Motor neuron (in vitro differentiated cells): ENCODE data around the gene GHITM. TPM values are rescaled to one million over a fixed set of nuclear protein-coding genes. Genes with fewer than 3 reads are reported as not detected.
"Not testable (repeated sequence)": the region's sequence is repeated elsewhere in the genome, so short reads cannot be mapped to it uniquely, and the experiment has no call there.

Source experiments
- ATAC-seq, 8 experiments: fragments of 200-7000 bp; cut with Tn5 transposase; replicated peaks in 6 of 8; 2 replicates each; pipeline ENCODE4 v1.8.0; 2021; ENCODE audit warnings: mild to moderate bottlenecking in 8 of 8, moderate library complexity in 8 of 8
- H3K27ac ChIP-seq, 2 donors: fragments of 250-450 bp; sonication (Bioruptor Pico); 2 replicates each; pipeline ENCODE4 v1.9.0; 2021; ENCODE audit warnings: antibody characterized with exemption in 2 of 2, mild to moderate bottlenecking in 2 of 2, moderate library complexity in 1 of 2
- H3K4me1 ChIP-seq, 2 donors: fragments of 250-450 bp; sonication (Bioruptor Pico); replicated peaks in 1 of 2; 2 replicates each; pipeline ENCODE4 v1.6.1; 2021; ENCODE audit warnings: antibody characterized with exemption in 2 of 2, mild to moderate bottlenecking in 2 of 2, moderate library complexity in 1 of 2
- H3K4me3 ChIP-seq, 5 donors: fragments of 250-450 bp; sonication (Bioruptor Pico); 2 replicates each; pipeline ENCODE4 v1.9.0; 2021; ENCODE audit warnings: antibody characterized with exemption in 5 of 5, mild to moderate bottlenecking in 5 of 5, moderate library complexity in 4 of 5
- WGBS, 10 experiments: fragments of 450-650 bp; shearing (Covaris generic); methylation state at CpG; one replicate each; pipeline ENCODE4 v1.0.0; 2022; 5-methylcytosine and 5-hydroxymethylcytosine counted together
- in situ Hi-C, 9 experiments: fragments of 400-800 bp; cut with MboI; loops; one replicate each; pipeline ENCODE4 v1.15.0; 2021; ENCODE audit warnings: low sequenced_read_pairs in 9 of 9, low pct_unique_long_range_greater_than_20kb in 2 of 9; ENCODE audit not compliant: unreplicated experiment in 9 of 9
- total RNA-seq, 8 experiments: library from RNA; unstranded; fragments of 300-600 nt; gene quantifications; 2 replicates each; pipeline versions ENCODE4 v1.2.3 to v1.2.4, GENCODE V29; 2022

GHITM gene
- total RNA-seq, 8 experiments from 2014 or later = 132 to 306 (median 173) TPM

- Histone ChIP-seq H3K4me1 (peaks cover 7 to 22% of the 10 kb centered on the region in 2 donors), H3K4me3 (no peak overlapping the region), H3K27ac (peak overlapping the region; percentile 58 to 82)
- 50 to 100% (median 69%) methylated on average over 2 to 10 of the region's 10 CpGs; no CpG with 5 or more reads in 1 of the 10 experiments for WGBS, 10 experiments
- in situ Hi-C loops = no loop called here
- peak in 5 of 8 experiments; percentile 99 to 100 (median 99) for ATAC-seq
Measured at GRCh38 chr10:84156768-84157167, 17.5 kb downstream of the GHITM start.

- peak in 3 of 8 experiments; percentile 58 to 86 (median 80) for ATAC-seq
- no peak overlapping the region for H3K27ac ChIP-seq
- no peak overlapping the region for H3K4me3 ChIP-seq
- WGBS, 10 experiments = 60 to 100% (median 89%) methylated on average over 1 to 2 of the region's 2 CpGs; no CpG with 5 or more reads in 3 of the 10 experiments
- peaks cover 7 to 22% of the 10 kb centered on the region in 2 donors for H3K4me1 ChIP-seq
- in situ Hi-C loops = no loop called here
Measured at GRCh38 chr10:84158061-84158460, 18.8 kb downstream of the GHITM start.

GRCh38 chr10:84158550-84158949 is 19.2 kb downstream of the GHITM start:
- ATAC-seq = no peak
- 20 to 100% (median 82%) methylated on average over 1 to 4 of the region's 4 CpGs; no CpG with 5 or more reads in 1 of the 10 experiments for WGBS, 10 experiments
- in situ Hi-C loops = no loop called here
- Histone ChIP-seq H3K4me3 (no peak overlapping the region), H3K4me1 (peaks cover 7 to 22% of the 10 kb centered on the region in 2 donors), H3K27ac (no peak overlapping the region)

GRCh38 chr10:84159076-84159685 is 19.9 kb downstream of the GHITM start:
- ATAC-seq = peak in 1 of 8 experiments; percentile 23
- H3K4me3 ChIP-seq = no peak overlapping the region
- in situ Hi-C loops = no loop called here
- 55 to 100% (median 77%) methylated on average over 1 to 8 of the region's 9 CpGs; no CpG with 5 or more reads in 3 of the 10 experiments for WGBS, 10 experiments
- no peak overlapping the region for H3K27ac ChIP-seq
- H3K4me1 ChIP-seq = peaks cover 7 to 22% of the 10 kb centered on the region in 2 donors

GRCh38 chr10:84160663-84161362 is 21.5 kb downstream of the GHITM start:
- Histone ChIP-seq H3K4me1 (peaks cover 10 to 25% of the 10 kb centered on the region in 2 donors), H3K27ac (no peak overlapping the region), H3K4me3 (no peak overlapping the region)
- no peak for ATAC-seq
- 22 to 80% (median 43%) methylated on average over 2 to 5 of the region's 6 CpGs; no CpG with 5 or more reads in 2 of the 10 experiments for WGBS, 10 experiments
- in situ Hi-C loops = no loop called here

- peak in 2 of 8 experiments; percentile 67 to 69 for ATAC-seq
- Histone ChIP-seq H3K4me1 (peaks cover 6 to 7% of the 10 kb centered on the region in 2 donors), H3K27ac (no peak overlapping the region), H3K4me3 (no peak overlapping the region)
- in situ Hi-C loops = no loop called here
- WGBS, 10 experiments = 26 to 95% (median 71%) methylated on average over 1 to 2 of the region's 2 CpGs; no CpG with 5 or more reads in 4 of the 10 experiments
Measured at GRCh38 chr10:84163996-84164395, 24.7 kb downstream of the GHITM start.

GRCh38 chr10:84164442-84164841 is 25.1 kb downstream of the GHITM start:
- in situ Hi-C loops = no loop called here
- peaks cover 8 to 9% of the 10 kb centered on the region in 2 donors for H3K4me1 ChIP-seq
- WGBS, 10 experiments = 0 to 100% (median 33%) methylated on average over 1 to 2 of the region's 2 CpGs; no CpG with 5 or more reads in 1 of the 10 experiments
- ATAC-seq = no peak
- H3K4me3 ChIP-seq = no peak overlapping the region
- H3K27ac ChIP-seq = no peak overlapping the region

GRCh38 chr10:84166620-84167288 is 27.4 kb downstream of the GHITM start:
- in situ Hi-C loops = no loop called here
- no peak overlapping the region for H3K4me3 ChIP-seq
- ATAC-seq = peak in 1 of 8 experiments; percentile 32
- no peak overlapping the region for H3K27ac ChIP-seq
- peaks cover 11 to 13% of the 10 kb centered on the region in 2 donors for H3K4me1 ChIP-seq
- 39 to 100% (median 63%) methylated on average over 1 to 4 of the region's 4 CpGs; no CpG with 5 or more reads in 4 of the 10 experiments for WGBS, 10 experiments

- peaks cover 16 to 18% of the 10 kb centered on the region in 2 donors for H3K4me1 ChIP-seq
- in situ Hi-C loops, H3K4me3 ChIP-seq, ATAC-seq, H3K27ac ChIP-seq: not testable (repeated sequence)
- 0 to 70% (median 14%) methylated on average over 1 to 2 of the region's 2 CpGs; no CpG with 5 or more reads in 7 of the 10 experiments for WGBS, 10 experiments
Measured at GRCh38 chr10:84167289-84167653, 28.0 kb downstream of the GHITM start.

- ATAC-seq, H3K4me3 ChIP-seq, in situ Hi-C loops, H3K27ac ChIP-seq: not testable (repeated sequence)
- peaks cover 18 to 20% of the 10 kb centered on the region in 2 donors for H3K4me1 ChIP-seq
- WGBS, 10 experiments = 44 to 100% (median 93%) methylated on average over 1 to 9 of the region's 10 CpGs; no CpG with 5 or more reads in 2 of the 10 experiments
Measured at GRCh38 chr10:84168382-84168781, 29.1 kb downstream of the GHITM start.

- H3K27ac ChIP-seq, ATAC-seq, in situ Hi-C loops, H3K4me3 ChIP-seq: not testable (repeated sequence)
- 20 to 100% (median 69%) methylated on average over 1 to 2 of the region's 2 CpGs; no CpG with 5 or more reads in 4 of the 10 experiments for WGBS, 10 experiments
- peaks cover 14 to 15% of the 10 kb centered on the region in 2 donors for H3K4me1 ChIP-seq
Measured at GRCh38 chr10:84171237-84171636, 31.9 kb downstream of the GHITM start.

GRCh38 chr10:84171700-84172466 is 32.6 kb downstream of the GHITM start:
- peak in 1 of 8 experiments; percentile 31 for ATAC-seq
- peaks cover 14 to 15% of the 10 kb centered on the region in 2 donors for H3K4me1 ChIP-seq
- WGBS, 10 experiments = 52 to 100% (median 74%) methylated on average over 2 to 13 of the region's 21 CpGs; no CpG with 5 or more reads in 4 of the 10 experiments
- peak overlapping the region; percentile 16 to 48 for H3K27ac ChIP-seq
- H3K4me3 ChIP-seq, in situ Hi-C loops: not testable (repeated sequence)
